Measurements from ENCODE around the gene CMA1. TPM values are rescaled to one million over a fixed set of nuclear protein-coding genes. Genes with fewer than 3 reads are reported as not detected.
"Not testable (repeated sequence)": the region's sequence is repeated elsewhere in the genome, so short reads cannot be mapped to it uniquely, and the experiment has no call there.

The CMA1 gene
- total and polyA plus RNA-seq, 4 donors = 0.81 TPM; not detected in 3

DNA sequence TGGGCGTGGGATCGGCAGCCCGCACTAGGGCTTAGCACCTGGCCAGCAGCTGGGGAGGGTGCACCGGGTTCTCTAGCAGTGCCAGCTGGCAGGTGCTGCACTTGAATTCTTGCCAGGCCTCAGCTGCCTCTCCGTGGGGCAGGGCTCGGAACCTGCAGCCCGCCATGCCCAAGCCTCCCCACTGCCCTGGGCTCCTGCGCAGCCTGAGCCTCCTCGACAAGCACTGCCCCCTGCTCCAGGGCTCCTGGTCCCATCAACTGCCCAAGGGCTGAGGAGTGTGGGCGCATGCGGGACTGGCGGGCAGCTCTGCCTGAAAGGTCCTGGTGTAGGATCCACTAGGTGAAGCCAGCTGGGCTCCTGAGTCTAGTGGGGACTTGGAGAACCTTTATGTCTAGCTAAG, 34.9 kb downstream of the CMA1 start (continued):
- TF ChIP-seq, protein P1, sequence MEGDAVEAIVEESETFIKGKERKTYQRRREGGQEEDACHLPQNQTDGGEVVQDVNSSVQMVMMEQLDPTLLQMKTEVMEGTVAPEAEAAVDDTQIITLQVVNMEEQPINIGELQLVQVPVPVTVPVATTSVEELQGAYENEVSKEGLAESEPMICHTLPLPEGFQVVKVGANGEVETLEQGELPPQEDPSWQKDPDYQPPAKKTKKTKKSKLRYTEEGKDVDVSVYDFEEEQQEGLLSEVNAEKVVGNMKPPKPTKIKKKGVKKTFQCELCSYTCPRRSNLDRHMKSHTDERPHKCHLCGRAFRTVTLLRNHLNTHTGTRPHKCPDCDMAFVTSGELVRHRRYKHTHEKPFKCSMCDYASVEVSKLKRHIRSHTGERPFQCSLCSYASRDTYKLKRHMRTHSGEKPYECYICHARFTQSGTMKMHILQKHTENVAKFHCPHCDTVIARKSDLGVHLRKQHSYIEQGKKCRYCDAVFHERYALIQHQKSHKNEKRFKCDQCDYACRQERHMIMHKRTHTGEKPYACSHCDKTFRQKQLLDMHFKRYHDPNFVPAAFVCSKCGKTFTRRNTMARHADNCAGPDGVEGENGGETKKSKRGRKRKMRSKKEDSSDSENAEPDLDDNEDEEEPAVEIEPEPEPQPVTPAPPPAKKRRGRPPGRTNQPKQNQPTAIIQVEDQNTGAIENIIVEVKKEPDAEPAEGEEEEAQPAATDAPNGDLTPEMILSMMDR (IDR thresholded peaks at IDR 0.05; ENCODE audit: low read depth, low read length, missing input control) = no peak
- no peak for TF ChIP-seq HNF4A (conservative IDR thresholded peaks at IDR 0.05)
- TF ChIP-seq, protein P2, sequence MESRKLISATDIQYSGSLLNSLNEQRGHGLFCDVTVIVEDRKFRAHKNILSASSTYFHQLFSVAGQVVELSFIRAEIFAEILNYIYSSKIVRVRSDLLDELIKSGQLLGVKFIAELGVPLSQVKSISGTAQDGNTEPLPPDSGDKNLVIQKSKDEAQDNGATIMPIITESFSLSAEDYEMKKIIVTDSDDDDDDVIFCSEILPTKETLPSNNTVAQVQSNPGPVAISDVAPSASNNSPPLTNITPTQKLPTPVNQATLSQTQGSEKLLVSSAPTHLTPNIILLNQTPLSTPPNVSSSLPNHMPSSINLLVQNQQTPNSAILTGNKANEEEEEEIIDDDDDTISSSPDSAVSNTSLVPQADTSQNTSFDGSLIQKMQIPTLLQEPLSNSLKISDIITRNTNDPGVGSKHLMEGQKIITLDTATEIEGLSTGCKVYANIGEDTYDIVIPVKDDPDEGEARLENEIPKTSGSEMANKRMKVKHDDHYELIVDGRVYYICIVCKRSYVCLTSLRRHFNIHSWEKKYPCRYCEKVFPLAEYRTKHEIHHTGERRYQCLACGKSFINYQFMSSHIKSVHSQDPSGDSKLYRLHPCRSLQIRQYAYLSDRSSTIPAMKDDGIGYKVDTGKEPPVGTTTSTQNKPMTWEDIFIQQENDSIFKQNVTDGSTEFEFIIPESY (IDR thresholded peaks at IDR 0.05) = no peak

DNA sequence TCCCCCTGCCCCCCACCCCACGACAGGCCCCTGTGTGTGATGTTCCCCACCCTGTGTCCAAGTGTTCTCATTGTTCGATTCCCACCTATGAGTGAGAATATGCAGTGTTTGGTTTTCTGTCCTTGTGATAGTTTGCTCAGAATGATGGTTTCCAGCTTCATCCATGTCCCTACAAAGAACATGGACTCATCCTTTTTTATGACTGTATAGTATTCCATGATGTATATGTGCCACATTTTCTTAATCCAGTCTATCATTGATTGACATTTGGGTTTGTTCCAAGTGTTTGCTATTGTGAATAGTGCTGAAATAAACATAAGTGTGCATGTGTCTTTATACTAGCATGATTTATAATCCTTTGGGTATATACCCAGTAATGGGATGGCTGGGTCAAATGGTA, 37.6 kb downstream of the CMA1 start:
- H3K36me3 ChIP-seq (ENCODE audit: control insufficient read depth in 4 of 4, insufficient read depth in 3 of 4, low read depth in 1 of 4, low read length in 3 of 4); DNase-seq (ENCODE audit: low spot score); H3K9ac ChIP-seq (ENCODE audit: low read depth in 1 of 2, low read length in 2 of 2); H3K27me3 ChIP-seq (ENCODE audit: control insufficient read depth in 4 of 4, insufficient read depth in 4 of 4, low read length in 3 of 4); H3K4me1 ChIP-seq (ENCODE audit: control insufficient read depth in 4 of 4, insufficient read depth in 4 of 4, low read length in 3 of 4); H3K9me3 ChIP-seq (ENCODE audit: control insufficient read depth in 4 of 4, low read length in 3 of 4); H3K4me3 ChIP-seq (ENCODE audit: low read depth in 1 of 3, low read length in 3 of 3); H3K27ac ChIP-seq (ENCODE audit: low read depth in 1 of 2, low read length in 2 of 2): not testable (repeated sequence)
- WGBS = 91% methylated on average over 2 of the region's 2 CpGs

DNA sequence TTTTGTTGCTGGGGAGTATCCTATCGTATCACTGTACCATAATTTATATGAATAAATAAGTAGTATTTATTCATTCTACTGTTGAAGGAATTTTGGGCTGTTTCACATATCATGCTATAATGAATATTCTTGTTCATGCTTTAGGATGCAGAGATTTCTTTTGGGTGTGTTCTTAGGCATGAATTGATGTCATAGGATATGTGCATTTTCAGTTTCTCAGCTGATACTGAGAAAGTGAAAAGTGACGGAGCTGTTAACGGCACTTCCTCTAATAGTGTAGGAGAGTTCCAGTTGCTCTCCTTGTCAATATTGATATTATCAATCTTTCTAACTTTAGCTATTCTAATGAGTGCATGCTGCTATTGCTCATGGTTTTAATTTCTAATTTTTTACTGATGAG, 42.3 kb downstream of the CMA1 start:
- Histone ChIP-seq H3K27ac (ENCODE audit: low read depth in 1 of 2, low read length in 2 of 2) (no peak overlapping the region), H3K4me1 (ENCODE audit: control insufficient read depth in 4 of 4, insufficient read depth in 4 of 4, low read length in 3 of 4) (no peaks in the 10 kb centered on the region), H3K9me3 (ENCODE audit: control insufficient read depth in 4 of 4, low read length in 3 of 4) (no peaks in the 10 kb centered on the region), H3K27me3 (ENCODE audit: control insufficient read depth in 4 of 4, insufficient read depth in 4 of 4, low read length in 3 of 4) (no peaks in the 10 kb centered on the region), H3K36me3 (ENCODE audit: control insufficient read depth in 4 of 4, insufficient read depth in 3 of 4, low read depth in 1 of 4, low read length in 3 of 4) (no peaks in the 10 kb centered on the region), H3K4me3 (ENCODE audit: low read depth in 1 of 3, low read length in 3 of 3) (no peak overlapping the region), H3K9ac (ENCODE audit: low read depth in 1 of 2, low read length in 2 of 2) (no peak overlapping the region)
- 97% methylated on average over 3 of the region's 3 CpGs for WGBS
- DNase-seq (ENCODE audit: low spot score) = no peak
- TF ChIP-seq, protein P3, sequence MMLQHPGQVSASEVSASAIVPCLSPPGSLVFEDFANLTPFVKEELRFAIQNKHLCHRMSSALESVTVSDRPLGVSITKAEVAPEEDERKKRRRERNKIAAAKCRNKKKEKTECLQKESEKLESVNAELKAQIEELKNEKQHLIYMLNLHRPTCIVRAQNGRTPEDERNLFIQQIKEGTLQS (IDR thresholded peaks at IDR 0.05) = no peak
- TF ChIP-seq, protein P4, sequence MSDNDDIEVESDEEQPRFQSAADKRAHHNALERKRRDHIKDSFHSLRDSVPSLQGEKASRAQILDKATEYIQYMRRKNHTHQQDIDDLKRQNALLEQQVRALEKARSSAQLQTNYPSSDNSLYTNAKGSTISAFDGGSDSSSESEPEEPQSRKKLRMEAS (IDR thresholded peaks at IDR 0.05) = no peak
- TF ChIP-seq SP1 (IDR thresholded peaks at IDR 0.05) (no peak), FOXA2 (IDR thresholded peaks at IDR 0.05) (no peak), YY1 (IDR thresholded peaks at IDR 0.05) (no peak), RXRA (IDR thresholded peaks at IDR 0.05) (no peak), HNF4A (conservative IDR thresholded peaks at IDR 0.05) (no peak), TAF1 (conservative IDR thresholded peaks at IDR 0.05) (no peak), HNF4G (IDR thresholded peaks at IDR 0.05) (no peak), FOXA1 (IDR thresholded peaks at IDR 0.05) (no peak), NR2F2 (IDR thresholded peaks at IDR 0.05) (no peak), JUND (IDR thresholded peaks at IDR 0.05) (no peak), GABPA (IDR thresholded peaks at IDR 0.05 in 1 of 2, conservative IDR thresholded peaks at IDR 0.05 in 1 of 2) (no peak)
- TF ChIP-seq, protein P1 (IDR thresholded peaks at IDR 0.05; ENCODE audit: low read depth, low read length, missing input control) = no peak
- TF ChIP-seq, protein P5, sequence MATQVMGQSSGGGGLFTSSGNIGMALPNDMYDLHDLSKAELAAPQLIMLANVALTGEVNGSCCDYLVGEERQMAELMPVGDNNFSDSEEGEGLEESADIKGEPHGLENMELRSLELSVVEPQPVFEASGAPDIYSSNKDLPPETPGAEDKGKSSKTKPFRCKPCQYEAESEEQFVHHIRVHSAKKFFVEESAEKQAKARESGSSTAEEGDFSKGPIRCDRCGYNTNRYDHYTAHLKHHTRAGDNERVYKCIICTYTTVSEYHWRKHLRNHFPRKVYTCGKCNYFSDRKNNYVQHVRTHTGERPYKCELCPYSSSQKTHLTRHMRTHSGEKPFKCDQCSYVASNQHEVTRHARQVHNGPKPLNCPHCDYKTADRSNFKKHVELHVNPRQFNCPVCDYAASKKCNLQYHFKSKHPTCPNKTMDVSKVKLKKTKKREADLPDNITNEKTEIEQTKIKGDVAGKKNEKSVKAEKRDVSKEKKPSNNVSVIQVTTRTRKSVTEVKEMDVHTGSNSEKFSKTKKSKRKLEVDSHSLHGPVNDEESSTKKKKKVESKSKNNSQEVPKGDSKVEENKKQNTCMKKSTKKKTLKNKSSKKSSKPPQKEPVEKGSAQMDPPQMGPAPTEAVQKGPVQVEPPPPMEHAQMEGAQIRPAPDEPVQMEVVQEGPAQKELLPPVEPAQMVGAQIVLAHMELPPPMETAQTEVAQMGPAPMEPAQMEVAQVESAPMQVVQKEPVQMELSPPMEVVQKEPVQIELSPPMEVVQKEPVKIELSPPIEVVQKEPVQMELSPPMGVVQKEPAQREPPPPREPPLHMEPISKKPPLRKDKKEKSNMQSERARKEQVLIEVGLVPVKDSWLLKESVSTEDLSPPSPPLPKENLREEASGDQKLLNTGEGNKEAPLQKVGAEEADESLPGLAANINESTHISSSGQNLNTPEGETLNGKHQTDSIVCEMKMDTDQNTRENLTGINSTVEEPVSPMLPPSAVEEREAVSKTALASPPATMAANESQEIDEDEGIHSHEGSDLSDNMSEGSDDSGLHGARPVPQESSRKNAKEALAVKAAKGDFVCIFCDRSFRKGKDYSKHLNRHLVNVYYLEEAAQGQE (IDR thresholded peaks at IDR 0.05) = no peak
- TF ChIP-seq, protein P2 (IDR thresholded peaks at IDR 0.05) = no peak

Measured in liver (tissue), 9 donors.